IPS-NIHi7 (cell line): ENCODE results near the gene ARSK.
A peak's percentile ranks its signal among the peaks of the same experiment; 100 is the strongest.
"Not testable (repeated sequence)": the region's sequence is repeated elsewhere in the genome, so short reads cannot be mapped to it uniquely, and the experiment has no call there.

Experiments used
- DNase-seq: peaks from one replicate; pipeline ENCODE4 v3.0.0; 2012; ENCODE audit warnings: mixed read lengths; ENCODE audit errors: extremely low spot score

The ARSK gene

DNA sequence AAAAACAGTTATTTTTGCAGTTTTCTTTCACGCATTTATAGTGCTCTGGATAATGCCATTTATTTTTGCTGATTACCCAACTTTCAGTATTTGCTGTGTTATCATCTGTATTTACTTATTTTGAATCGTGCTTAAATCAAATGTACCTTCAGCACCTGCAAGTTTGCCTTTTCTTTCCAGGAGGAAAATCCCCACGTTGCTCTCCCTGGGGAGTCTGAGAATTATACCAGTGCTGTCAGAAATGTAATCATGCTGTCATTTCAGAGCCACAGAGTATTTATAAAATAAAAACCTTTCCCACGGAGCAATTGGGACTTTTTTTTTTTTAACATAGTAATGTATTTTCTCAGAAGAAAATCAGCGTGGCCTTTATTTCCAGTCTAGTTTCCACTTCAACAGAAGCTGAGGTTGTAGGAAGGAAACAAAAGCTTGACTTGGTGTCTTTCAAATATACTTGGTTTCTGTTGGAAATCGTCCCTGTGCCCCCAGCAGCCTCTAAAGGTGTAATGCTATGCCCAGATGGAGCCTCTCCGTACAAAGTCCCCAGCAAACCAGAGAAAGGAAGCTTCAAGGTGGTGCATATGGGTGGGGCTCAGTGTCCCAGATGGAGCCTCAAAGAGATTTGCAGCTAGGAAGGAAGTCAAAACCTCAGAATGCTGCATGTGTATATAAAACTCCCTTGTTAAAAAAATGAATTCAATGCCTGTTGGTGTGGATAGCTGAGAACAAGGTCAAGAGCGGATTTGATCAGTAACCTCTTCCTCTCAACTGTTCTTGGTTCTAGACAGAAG is 67.1 kb downstream of the ARSK start:
- no peak for DNase-seq

GRCh38 chr5:95623706-95624105 is 68.8 kb downstream of the ARSK start:
- DNase-seq, result no peak

- DNase-seq, result no peak
Measured at GRCh38 chr5:95624368-95624767, 69.5 kb downstream of the ARSK start.

DNA sequence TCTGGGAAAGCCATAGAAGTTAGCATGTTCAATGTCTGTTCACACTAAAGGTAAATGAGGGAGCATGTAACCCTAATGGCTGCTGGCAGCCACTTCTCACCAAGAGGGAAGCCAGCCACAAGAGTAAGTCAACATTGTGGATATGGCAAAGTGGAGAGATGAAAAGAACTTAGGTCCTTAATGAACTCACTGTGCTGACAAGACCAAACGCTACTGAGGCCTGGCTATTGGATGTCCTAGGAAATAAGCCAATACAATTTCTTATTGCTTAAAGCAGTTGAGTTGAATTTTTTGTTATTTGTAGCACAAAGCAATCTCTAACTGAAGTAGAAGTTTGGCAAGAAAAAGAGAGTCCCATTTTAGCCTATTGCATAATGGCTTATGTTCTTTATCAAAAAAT is 71.8 kb downstream of the ARSK start:
- no peak for DNase-seq

GRCh38 chr5:95627971-95628810 is 73.3 kb downstream of the ARSK start:
- DNase-seq, result no peak

- DNase-seq, result no peak
Measured at GRCh38 chr5:95628933-95629332, 74.0 kb downstream of the ARSK start.

GRCh38 chr5:95630394-95630917 is 75.6 kb downstream of the ARSK start:
- no peak for DNase-seq

DNA sequence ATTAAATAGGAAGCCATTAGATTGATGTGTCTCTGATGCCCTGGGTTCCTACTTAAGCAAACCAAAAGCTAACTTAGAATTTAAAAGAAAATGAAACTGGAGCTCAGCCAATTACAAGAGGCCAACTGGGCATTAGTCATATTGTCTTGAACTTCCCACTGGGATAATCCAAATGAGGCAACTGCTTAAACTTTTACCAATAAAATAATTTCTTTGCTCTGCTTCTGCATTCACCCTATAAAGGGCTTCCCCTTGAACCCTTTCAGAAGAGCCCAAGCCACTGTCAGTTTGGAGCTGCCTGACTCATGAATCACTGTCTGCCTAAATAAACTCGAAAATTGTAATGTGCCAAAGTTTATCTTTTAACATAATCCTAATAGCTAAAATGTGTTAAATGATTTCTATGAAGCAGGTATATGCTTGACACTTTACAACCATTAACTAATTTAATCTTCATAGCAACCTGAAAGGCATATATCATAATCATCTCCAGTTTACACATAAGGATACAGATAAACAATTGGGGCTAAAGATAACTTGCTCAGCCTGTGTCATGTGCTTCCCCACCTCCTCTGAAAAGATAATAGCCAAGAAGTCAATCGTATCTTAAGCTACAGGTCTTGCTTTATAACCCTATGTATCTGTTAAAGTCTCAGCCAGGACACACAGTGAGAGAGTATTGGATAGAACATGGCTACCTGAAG is 76.5 kb downstream of the ARSK start:
- no peak for DNase-seq

- no peak for DNase-seq
Measured at GRCh38 chr5:95631991-95632675, 77.2 kb downstream of the ARSK start.

DNA sequence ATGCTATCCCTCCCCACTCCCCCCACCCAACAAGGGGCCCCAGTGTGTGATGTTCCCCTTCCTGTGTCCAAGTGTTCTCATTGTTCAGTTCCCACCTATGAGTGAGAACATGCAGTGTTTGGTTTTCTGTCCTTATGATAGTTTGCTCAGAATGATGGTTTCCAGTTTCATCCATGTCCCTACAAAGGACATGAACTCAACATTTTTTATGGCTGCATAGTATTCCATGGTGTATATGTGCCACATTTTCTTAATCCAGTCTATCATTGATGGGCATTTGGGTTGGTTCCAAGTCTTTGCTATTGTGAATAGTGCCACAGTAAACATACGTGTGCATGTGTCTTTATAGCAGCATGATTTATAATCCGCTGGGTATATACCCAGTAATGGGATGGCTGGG is 78.0 kb downstream of the ARSK start:
- not testable (repeated sequence) for DNase-seq

GRCh38 chr5:95633671-95634070 is 78.8 kb downstream of the ARSK start:
- DNase-seq, result no peak

- no peak for DNase-seq
Measured at GRCh38 chr5:95634081-95634480, 79.2 kb downstream of the ARSK start.

DNA sequence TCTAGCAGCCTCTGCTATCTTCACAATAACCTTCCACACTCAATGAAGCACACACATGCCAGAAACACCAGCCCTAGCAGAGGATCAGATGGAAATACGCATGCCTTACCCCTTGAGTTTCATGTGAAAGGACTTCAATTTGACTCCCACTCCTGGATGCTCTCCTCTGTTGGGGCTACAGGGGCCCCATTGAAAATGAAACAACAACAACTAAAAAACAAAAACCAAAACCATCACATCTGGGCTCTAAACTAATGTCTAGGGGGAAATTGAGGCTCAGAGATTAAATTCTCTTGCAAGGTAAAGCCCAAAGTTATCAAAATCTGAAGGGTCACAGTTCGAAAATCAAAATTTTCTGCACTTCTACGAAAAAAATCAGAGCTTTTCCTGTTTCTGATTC is 83.7 kb downstream of the ARSK start:
- no peak for DNase-seq

- DNase-seq, result no peak
Measured at GRCh38 chr5:95641741-95642220, 86.9 kb downstream of the ARSK start.

GRCh38 chr5:95643152-95643551 is 88.3 kb downstream of the ARSK start:
- DNase-seq, result no peak

DNA sequence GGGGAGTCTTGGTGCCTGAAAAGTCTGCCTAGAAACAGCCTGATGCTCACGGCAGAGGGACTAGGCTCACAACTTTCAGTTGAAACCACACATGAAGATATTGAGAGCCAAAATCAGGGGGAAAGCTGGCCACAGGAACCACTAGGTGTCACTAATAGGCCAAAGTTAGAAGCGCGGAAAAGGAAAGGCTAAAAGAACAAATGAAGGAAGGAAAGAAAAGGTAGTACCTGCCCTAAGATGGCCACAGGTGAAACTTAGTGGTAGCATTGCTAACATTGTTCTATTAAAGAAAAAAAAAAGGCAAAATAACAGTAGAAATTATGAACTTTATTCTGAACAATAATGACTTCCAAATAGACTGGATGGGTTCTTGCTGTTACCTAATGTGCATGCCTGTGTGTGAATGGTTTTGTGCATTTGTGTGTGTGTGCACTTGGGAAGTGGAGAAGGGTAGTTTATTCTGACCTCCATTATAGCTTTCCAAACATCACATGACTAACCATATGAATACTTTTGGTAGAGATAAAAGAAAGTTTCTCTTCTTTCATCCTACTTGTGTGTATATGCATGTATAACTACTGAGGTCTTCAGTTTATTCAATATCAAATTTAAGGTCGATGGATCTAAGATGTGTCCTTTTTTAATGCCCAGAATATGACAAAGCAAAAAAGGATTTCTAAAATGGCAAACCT is 89.6 kb downstream of the ARSK start:
- peak; percentile 68 for DNase-seq

DNA sequence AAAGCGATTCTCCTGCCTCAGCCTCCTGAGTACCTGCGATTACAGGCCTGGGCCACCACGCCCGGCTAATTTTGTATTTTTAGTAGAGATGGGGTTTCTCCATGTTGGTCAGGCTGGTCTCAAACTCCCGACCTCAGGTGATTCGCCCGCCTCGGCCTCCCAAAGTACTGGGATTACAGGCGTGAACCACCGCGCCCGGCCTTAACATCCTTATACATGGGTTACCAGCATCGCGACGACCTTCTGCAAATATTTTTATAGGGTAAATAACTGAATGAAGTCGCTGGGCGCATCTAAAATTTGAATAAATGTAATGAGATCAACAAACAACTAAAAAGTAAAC is 91.3 kb downstream of the ARSK start:
- not testable (repeated sequence) for DNase-seq

DNA sequence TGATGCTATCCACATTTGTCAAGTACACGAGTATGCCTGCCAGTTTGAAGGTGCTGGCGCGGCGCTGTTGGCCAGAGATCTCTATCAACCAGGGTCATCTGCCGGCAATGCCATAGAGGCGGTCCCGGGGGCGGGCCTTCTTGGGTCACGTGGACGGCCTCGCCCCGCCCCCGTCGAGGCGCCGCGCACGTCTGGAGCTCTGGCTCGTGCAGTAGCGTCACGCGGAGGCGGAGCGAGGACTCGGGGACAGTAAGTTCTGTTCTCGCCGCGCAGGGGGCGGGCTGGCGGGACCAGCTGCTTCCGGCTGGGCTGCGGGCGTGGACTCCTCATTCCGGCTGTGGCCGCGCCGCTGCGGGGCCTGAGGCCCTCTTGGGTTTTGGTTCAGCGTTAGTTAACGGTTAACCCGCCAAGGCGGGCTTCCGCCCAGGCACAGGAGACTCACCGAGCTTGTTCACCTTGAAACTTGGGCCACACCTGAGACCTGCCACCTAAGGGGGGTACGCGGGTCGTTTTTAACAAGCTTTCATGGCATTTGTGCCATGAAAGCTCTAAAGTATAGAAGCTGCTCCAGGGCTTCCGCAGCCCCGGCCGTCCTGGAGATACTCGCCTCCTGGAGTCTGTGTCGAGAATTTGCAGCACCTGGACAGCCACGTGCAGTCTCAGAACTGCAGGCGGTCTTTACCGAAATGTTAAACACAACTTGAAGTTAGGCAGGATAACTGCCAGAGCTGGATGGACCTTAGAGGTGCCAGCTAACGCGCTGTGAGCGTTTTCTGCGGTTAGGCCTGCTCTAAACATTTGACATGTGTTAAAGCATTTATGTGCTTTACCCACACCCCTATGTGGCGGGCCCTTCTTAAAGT is 91.9 kb downstream of the ARSK start, which contains the start of gene RFESD:
Gene RFESD, plus strand, starts transcription at position 209 of the 863 bp plus-strand sequence. CDS start 5,495 bp downstream, outside the sequence.
- DNase-seq, result peak; percentile 94
